ENCODE results near the gene AGAP4. TPM values are rescaled to one million over a fixed set of nuclear protein-coding genes. Genes with fewer than 3 reads are reported as not detected.
"Not testable (repeated sequence)": the region's sequence is repeated elsewhere in the genome, so short reads cannot be mapped to it uniquely, and the experiment has no call there.

The AGAP4 gene
- total RNA-seq, 1 donor from 2014 or later = 9.1 TPM

- DNase-seq = not testable (repeated sequence)
These were observed 56.4 kb downstream of the AGAP4 start for GRCh38 chr10:45790694-45791426.

- not testable (repeated sequence) for DNase-seq
These were observed 57.3 kb downstream of the AGAP4 start for GRCh38 chr10:45789991-45790390.

GRCh38 chr10:45787212-45787741, 60.0 kb downstream of the AGAP4 start:
- DNase-seq = not testable (repeated sequence)

GRCh38 chr10:45786217-45786616, 61.1 kb downstream of the AGAP4 start:
- DNase-seq = not testable (repeated sequence)

Small RNAs within 50 kb of the gene (small RNA-seq; reads per million reads assigned to genes)
- gene AC012044.1 (ENCODE audit: low replicate concordance) (not detected), gene RNA5SP310 (ENCODE audit: low replicate concordance) (not detected)

Other genes with a start within 250 kb of the AGAP4 start
- 17.2 TPM for gene ZFAND4, start 174.7 kb downstream of the AGAP4 start, total RNA-seq
- gene WASHC2C, start 120.2 kb downstream of the AGAP4 start, total RNA-seq = 59.0 TPM
- gene TIMM23, start 125.0 kb upstream of the AGAP4 start, total RNA-seq = 57.3 TPM
- 168 TPM for gene NCOA4, start 183.1 kb upstream of the AGAP4 start, total RNA-seq
- not detected for gene MSMB, start 198.8 kb upstream of the AGAP4 start, total RNA-seq